ENCODE results near the gene TAOK2. TPM values are rescaled to one million over a fixed set of nuclear protein-coding genes. Genes with fewer than 3 reads are reported as not detected.
"Not testable (repeated sequence)": the region's sequence is repeated elsewhere in the genome, so short reads cannot be mapped to it uniquely, and the experiment has no call there.

Gene TAOK2
- total RNA-seq, 6 donors from 2014 or later: 70.2 to 195 (median 81.5) TPM

DNA sequence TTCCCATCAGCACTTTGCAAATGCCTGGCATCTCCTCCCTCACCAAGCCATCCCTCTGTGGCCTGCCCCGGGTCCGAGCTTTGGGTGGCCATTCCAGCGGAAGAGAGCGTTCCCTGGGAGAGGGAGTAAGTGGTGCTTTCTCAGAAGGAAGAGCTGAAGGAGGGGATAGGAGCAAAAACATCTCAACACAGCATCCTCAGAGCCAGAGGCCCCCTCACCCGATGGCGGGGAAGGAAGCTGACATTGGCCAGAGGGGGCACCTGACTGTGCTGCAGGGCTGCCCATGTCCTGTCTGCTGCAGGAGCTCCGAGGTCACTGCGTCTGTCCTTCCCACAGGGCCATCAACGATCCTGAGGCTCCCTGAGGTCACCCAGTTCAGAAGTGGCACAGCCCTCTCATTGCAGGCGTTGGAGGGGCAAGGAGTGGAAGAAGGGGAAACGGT, 57.8 kb downstream of the TAOK2 start:
- H3K27ac ChIP-seq: no peak overlapping the region
- DNase-seq: no peak
- WGBS, 2 donors: 10 to 20% methylated on average over 7 to 9 of the region's 11 CpGs
- H3K27me3 ChIP-seq: peaks cover 0 to 38% (median 22%) of the 10 kb centered on the region in 4 donors
- ATAC-seq (ENCODE audit: low FRiP score in 2 of 2): no peak
- H3K4me3 ChIP-seq: no peak overlapping the region
- H3K36me3 ChIP-seq: no peaks in the 10 kb centered on the region
- H3K4me1 ChIP-seq: peaks cover 3 to 16% (median 7%) of the 10 kb centered on the region in 4 donors
- H3K9me3 ChIP-seq: no peaks in the 10 kb centered on the region
- TF ChIP-seq POLR2AphosphoS5 (IDR thresholded peaks at IDR 0.05) (no peak), EP300 (IDR thresholded peaks at IDR 0.05) (no peak), POLR2A (IDR thresholded peaks at IDR 0.05) (no peak)
- TF ChIP-seq, protein P1, sequence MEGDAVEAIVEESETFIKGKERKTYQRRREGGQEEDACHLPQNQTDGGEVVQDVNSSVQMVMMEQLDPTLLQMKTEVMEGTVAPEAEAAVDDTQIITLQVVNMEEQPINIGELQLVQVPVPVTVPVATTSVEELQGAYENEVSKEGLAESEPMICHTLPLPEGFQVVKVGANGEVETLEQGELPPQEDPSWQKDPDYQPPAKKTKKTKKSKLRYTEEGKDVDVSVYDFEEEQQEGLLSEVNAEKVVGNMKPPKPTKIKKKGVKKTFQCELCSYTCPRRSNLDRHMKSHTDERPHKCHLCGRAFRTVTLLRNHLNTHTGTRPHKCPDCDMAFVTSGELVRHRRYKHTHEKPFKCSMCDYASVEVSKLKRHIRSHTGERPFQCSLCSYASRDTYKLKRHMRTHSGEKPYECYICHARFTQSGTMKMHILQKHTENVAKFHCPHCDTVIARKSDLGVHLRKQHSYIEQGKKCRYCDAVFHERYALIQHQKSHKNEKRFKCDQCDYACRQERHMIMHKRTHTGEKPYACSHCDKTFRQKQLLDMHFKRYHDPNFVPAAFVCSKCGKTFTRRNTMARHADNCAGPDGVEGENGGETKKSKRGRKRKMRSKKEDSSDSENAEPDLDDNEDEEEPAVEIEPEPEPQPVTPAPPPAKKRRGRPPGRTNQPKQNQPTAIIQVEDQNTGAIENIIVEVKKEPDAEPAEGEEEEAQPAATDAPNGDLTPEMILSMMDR (IDR thresholded peaks at IDR 0.05): no peak

DNA sequence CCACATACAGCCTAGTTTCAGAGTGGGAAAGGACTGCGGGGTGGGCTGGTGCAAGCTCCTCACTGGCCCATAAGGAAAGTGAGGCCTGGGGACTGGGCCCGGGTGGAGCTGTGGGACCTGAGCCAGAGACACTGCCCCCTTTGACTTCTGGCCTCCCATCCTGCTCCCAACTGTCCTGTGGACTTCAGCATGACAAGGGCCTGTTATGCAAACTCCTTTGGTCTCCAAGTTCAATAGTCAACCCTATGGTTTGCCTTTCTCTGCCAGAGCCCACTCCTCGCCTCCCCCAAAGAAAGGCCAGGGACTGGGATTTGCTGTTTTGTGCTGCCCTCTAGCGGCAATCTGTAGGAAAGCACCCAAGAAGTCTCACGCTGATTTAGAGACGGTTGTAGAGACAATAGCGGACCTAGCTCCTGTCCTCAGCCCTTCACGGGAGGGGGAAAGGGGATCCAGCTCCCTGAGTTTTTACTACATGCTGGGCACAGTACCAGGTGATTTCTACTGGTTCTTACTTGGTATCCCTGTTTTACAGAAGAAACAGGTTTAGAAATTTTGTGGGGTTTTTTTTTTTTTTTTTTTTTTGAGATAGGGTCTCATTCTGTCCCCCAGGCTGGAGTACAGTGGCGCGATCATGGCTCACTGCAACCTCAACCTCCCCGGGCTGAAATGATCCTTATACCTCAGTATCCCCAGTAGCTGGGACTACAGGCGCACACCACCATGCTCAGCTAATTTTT, 58.6 kb downstream of the TAOK2 start:
- H3K4me1 ChIP-seq: peaks cover 3 to 16% (median 7%) of the 10 kb centered on the region in 4 donors
- no peaks in the 10 kb centered on the region for H3K36me3 ChIP-seq
- TF ChIP-seq, protein P1 (IDR thresholded peaks at IDR 0.05): peak; percentile 45 to 65 (median 52)
- TF ChIP-seq POLR2A (IDR thresholded peaks at IDR 0.05): no peak
- WGBS, 2 donors: 27% methylated on average over 12 of the region's 12 CpGs
- peaks cover 0 to 38% (median 22%) of the 10 kb centered on the region in 4 donors for H3K27me3 ChIP-seq
- no peak overlapping the region for H3K27ac ChIP-seq
- no peak overlapping the region for H3K4me3 ChIP-seq
- ATAC-seq (ENCODE audit: low FRiP score in 2 of 2): peak in 1 of 2 donors; percentile 66
- peak in 1 of 2 donors; percentile 33 for DNase-seq
- H3K9me3 ChIP-seq: no peaks in the 10 kb centered on the region

DNA sequence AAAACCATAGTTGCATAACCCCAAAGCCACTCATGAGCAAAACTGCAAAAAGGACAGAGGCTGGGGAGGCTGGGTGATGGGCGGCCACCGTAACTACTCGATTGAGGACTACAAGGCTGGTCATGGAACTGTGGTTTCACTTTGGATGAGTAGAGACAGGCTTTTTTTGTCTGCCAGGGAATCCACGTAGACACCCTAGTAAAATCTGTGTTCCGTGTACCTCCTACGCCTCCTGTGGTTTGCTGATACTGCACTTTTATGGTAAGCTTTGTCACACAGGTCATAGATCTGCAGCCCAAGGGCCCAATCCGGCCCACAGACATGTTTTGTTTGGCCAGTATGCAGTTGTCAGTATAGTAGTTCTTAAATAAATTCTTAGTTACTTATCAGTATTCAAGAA, 59.6 kb downstream of the TAOK2 start:
- H3K27me3 ChIP-seq: peaks cover 0 to 38% (median 22%) of the 10 kb centered on the region in 4 donors
- ATAC-seq (ENCODE audit: low FRiP score in 2 of 2): no peak
- TF ChIP-seq, protein P1 (IDR thresholded peaks at IDR 0.05): no peak
- no peak for TF ChIP-seq POLR2AphosphoS5 (IDR thresholded peaks at IDR 0.05)
- no peak for TF ChIP-seq POLR2A (IDR thresholded peaks at IDR 0.05)
- no peak for TF ChIP-seq EP300 (IDR thresholded peaks at IDR 0.05)
- WGBS, 2 donors: 80 to 81% methylated on average over 7 of the region's 7 CpGs
- no peaks in the 10 kb centered on the region for H3K36me3 ChIP-seq
- H3K4me3 ChIP-seq: no peak overlapping the region
- DNase-seq: no peak
- H3K4me1 ChIP-seq: peaks cover 3 to 16% (median 7%) of the 10 kb centered on the region in 4 donors
- no peaks in the 10 kb centered on the region for H3K9me3 ChIP-seq
- no peak overlapping the region for H3K27ac ChIP-seq

DNA sequence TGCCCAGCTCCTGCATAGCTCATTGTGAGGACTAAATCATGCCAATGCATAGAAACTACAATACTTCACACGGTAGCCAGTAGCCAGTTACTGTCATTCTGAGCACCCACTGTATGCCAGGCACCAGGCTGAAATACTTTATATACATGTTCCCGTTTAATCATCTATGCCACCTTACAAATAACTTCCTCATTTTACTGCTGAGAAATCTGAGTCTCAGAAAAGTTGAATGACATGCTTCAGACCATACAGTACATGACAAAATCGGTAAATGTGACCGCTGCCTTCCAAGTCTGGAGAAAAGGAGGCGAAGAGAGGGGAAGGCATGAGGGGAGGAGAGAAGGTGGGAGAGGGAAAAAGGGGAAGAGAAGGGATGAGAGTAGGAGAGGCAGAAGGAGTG, 66.6 kb downstream of the TAOK2 start:
- ATAC-seq (ENCODE audit: low FRiP score in 2 of 2): no peak
- Histone ChIP-seq H3K4me3 (no peak overlapping the region), H3K36me3 (no peaks in the 10 kb centered on the region), H3K4me1 (no peaks in the 10 kb centered on the region), H3K27ac (no peak overlapping the region), H3K27me3 (no peaks in the 10 kb centered on the region), H3K9me3 (no peaks in the 10 kb centered on the region)
- 45 to 61% methylated on average over 5 of the region's 5 CpGs for WGBS, 2 donors
- DNase-seq: no peak
- TF ChIP-seq, protein P1 (IDR thresholded peaks at IDR 0.05): no peak
- no peak for TF ChIP-seq EP300 (IDR thresholded peaks at IDR 0.05)
- no peak for TF ChIP-seq POLR2A (IDR thresholded peaks at IDR 0.05)
- no peak for TF ChIP-seq POLR2AphosphoS5 (IDR thresholded peaks at IDR 0.05)

DNA sequence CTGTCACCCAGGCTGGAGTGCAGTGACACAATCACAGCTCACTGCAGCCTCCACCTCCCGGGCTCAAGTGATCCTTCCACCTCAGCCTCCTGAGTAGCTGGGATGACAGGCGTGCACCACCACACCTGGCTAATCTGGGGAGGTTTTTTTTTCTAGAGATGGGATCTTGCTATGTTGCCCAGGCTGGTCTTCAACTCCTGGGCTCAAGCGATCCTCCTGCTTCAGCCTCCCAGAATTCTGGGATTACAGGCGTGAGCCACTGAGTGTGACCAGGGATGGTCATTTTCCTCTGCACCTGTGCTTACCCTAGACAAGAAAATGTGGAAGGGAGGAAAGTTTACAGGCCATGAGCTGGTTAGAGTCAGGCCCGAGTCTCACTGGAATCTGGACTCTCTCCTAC, 67.0 kb downstream of the TAOK2 start:
- ATAC-seq (ENCODE audit: low FRiP score in 2 of 2); H3K4me1 ChIP-seq: not testable (repeated sequence)
- 77 to 83% methylated on average over 5 of the region's 5 CpGs for WGBS, 2 donors

More for the DNA sequence above, 67.0 kb downstream of the TAOK2 start:
- not testable (repeated sequence) for H3K9me3 ChIP-seq, H3K27me3 ChIP-seq, H3K36me3 ChIP-seq, H3K4me3 ChIP-seq, H3K27ac ChIP-seq, DNase-seq
